Smooth muscle cell (in vitro differentiated cells): ENCODE results near the gene LRRC4B. TPM values are rescaled to one million over a fixed set of nuclear protein-coding genes. Genes with fewer than 3 reads are reported as not detected.

Experiments used
- DNase-seq: peaks from one replicate; lab custom pipeline; 2025; ENCODE audit not compliant: unreplicated experiment; lab: John Stamatoyannopoulos, UW
- H2AFZ ChIP-seq: fragments of 200-600 bp; sonication (generic); 2 replicates; pipeline ENCODE4 v1.6.0; 2016; ENCODE audit warnings: antibody characterized with exemption, low read depth, mild to moderate bottlenecking
- H3F3A ChIP-seq: fragments of 200-600 bp; sonication (generic); 2 replicates; pipeline ENCODE4 v1.6.0; 2017; ENCODE audit warnings: antibody characterized with exemption, low read depth
- H3K27ac ChIP-seq: fragments of 200-600 bp; sonication (generic); 2 replicates; pipeline ENCODE4 v1.5.1; 2016; ENCODE audit warnings: low read depth, mild to moderate bottlenecking
- H3K27me3 ChIP-seq: fragments of 200-600 bp; sonication (generic); 2 replicates; pipeline ENCODE4 v1.6.1; 2016; ENCODE audit warnings: low read depth, mild to moderate bottlenecking
- H3K36me3 ChIP-seq: fragments of 200-600 bp; sonication (generic); 2 replicates; pipeline ENCODE4 v1.5.1; 2016; ENCODE audit warnings: low read depth
- H3K4me1 ChIP-seq: fragments of 200-600 bp; sonication (generic); 2 replicates; pipeline ENCODE4 v1.5.1; 2016; ENCODE audit warnings: low read depth
- H3K4me2 ChIP-seq: fragments of 200-600 bp; sonication (generic); 2 replicates; pipeline ENCODE4 v1.6.0; 2016; ENCODE audit warnings: mild to moderate bottlenecking
- H3K4me3 ChIP-seq: fragments of 200-600 bp; sonication (generic); 2 replicates; pipeline ENCODE4 v1.5.1; 2016; ENCODE audit warnings: mild to moderate bottlenecking
- H3K79me2 ChIP-seq: fragments of 200-600 bp; sonication (generic); 2 replicates; pipeline ENCODE4 v1.6.0; 2016; ENCODE audit warnings: low read depth, mild to moderate bottlenecking
- H3K9ac ChIP-seq: fragments of 200-600 bp; sonication (generic); 2 replicates; pipeline ENCODE4 v1.6.0; 2016; ENCODE audit warnings: low read depth
- H3K9me3 ChIP-seq: fragments of 200-600 bp; sonication (generic); replicated peaks from 2 replicates; pipeline ENCODE4 v1.5.1; 2016; ENCODE audit warnings: low read depth
- H4K20me1 ChIP-seq: fragments of 200-600 bp; sonication (generic); 2 replicates; pipeline ENCODE4 v1.6.0; 2016; ENCODE audit warnings: low read depth
- WGBS: methylation state at CpG from one replicate; pipeline ENCODE4 v1.1.7; 2016; ENCODE audit warnings: low lambda C conversion rate; 5-methylcytosine and 5-hydroxymethylcytosine counted together
- polyA plus RNA-seq: library from polyadenylated mRNA; unstranded; fragments of >200 nt; fragmentation: Nextera tagmentation; extraction: Ambion mirVana; gene quantifications from 2 replicates; pipeline ENCODE4 v1.2.1, GENCODE V29; 2016
- total RNA-seq: library from RNA; depleted of rRNA; stranded (reverse); fragments of >200 nt; gene quantifications from 2 replicates; pipeline ENCODE4 v1.2.3, GENCODE V29; 2014
- TF ChIP-seq, protein P1 (sequence below): fragments of 200-600 bp; sonication (generic); IDR thresholded peaks from 2 replicates; pipeline ENCODE4 v1.5.1; 2017; ENCODE audit warnings: borderline replicate concordance, mild to moderate bottlenecking, antibody characterized with exemption; ENCODE audit not compliant: insufficient read depth, poor library complexity, severe bottlenecking

Gene LRRC4B
- total and polyA plus RNA-seq, 2 experiments from 2014 or later, result 1.7 to 8.6 TPM

DNA sequence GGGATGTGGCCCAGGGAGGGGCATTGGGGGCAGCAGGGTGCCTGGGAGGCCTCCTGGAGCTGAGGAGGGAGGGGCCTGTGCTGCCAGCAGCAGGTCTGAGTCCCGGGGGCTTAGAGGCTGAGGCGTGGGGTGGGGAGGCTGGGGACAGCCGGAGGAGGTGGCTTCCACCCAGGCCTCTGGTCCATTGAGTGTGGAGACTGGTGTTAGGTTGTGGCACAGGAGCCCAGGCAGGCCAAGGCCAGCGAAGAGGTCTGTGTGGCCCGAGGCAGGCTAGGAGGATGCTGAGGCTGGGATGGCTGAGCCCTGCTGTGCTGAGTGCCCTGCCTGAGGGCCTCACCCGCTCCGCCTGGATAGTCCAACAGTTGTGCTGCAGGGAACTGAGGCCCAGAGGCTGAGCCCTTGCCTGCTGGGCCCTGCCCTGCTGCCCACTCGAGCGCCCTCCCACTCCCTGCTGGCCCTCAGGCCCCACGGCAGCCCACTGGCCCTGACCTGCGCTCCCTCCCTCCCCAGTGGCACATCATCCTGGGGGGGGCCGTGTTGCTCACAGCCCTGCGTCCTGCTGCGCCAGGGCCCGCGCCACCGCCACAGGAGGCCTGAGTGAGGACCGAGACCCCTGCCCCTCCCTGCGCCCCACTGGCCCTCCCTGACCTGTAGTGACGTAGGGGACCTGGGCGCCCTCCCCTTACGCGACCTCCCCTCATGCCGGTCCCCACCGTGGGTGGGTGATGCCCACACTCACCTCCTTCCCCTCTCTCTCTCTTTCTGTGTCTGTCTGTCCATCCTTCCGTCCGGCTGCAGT is 86.7 kb downstream of the LRRC4B start:
- WGBS, result 98% methylated on average over 12 of the region's 27 CpGs

DNA sequence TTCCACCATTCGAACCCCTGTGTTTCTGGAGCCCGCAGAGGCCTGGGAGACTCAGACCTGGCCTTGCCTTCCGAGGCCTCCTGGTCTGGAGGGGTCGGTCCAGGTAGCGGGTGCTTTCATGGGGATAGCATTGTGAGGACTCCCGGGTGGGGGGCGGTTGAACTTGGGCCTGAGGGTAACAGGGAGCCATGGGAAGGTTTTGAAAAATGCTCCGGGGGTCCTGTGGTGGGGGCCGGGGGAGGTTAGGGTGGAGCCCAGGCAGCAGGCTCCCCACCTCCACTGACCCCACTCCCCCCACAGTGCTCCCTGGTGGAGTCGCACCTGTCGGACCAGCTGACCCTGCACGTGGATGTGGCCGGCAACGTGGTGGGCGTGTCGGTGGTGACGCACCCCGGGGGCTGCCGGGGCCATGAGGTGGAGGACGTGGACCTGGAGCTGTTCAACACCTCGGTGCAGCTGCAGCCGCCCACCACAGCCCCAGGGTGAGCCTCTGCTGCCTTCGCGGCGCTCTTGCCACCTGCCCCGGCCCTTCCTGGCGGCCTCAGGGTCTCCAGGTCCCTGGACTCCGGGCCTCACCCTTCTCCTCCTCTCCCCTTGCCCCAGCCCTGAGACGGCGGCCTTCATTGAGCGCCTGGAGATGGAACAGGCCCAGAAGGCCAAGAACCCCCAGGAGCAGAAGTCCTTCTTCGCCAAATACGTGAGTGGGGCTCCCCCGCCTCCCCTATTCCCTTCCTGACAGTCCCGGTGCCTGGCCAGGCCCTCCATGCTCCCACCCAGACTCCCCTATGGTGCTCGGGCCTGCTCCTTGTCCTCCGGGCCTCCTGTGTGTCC is 87.7 kb downstream of the LRRC4B start:
- 99% methylated on average over 31 of the region's 37 CpGs for WGBS
- no peak for DNase-seq
- no peak overlapping the region for H3K4me2 ChIP-seq
- no peaks in the 10 kb centered on the region for H3K27me3 ChIP-seq
- H3K4me3 ChIP-seq, result no peak overlapping the region
- H3F3A ChIP-seq, result peaks cover 6% of the 10 kb centered on the region
- H3K36me3 ChIP-seq, result no peaks in the 10 kb centered on the region
- TF ChIP-seq, protein P1, sequence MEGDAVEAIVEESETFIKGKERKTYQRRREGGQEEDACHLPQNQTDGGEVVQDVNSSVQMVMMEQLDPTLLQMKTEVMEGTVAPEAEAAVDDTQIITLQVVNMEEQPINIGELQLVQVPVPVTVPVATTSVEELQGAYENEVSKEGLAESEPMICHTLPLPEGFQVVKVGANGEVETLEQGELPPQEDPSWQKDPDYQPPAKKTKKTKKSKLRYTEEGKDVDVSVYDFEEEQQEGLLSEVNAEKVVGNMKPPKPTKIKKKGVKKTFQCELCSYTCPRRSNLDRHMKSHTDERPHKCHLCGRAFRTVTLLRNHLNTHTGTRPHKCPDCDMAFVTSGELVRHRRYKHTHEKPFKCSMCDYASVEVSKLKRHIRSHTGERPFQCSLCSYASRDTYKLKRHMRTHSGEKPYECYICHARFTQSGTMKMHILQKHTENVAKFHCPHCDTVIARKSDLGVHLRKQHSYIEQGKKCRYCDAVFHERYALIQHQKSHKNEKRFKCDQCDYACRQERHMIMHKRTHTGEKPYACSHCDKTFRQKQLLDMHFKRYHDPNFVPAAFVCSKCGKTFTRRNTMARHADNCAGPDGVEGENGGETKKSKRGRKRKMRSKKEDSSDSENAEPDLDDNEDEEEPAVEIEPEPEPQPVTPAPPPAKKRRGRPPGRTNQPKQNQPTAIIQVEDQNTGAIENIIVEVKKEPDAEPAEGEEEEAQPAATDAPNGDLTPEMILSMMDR, result no peak
- no peak overlapping the region for H3K9ac ChIP-seq
- H3K9me3 ChIP-seq, result no peaks in the 10 kb centered on the region
- peaks cover 7% of the 10 kb centered on the region for H3K4me1 ChIP-seq
- peaks cover 24% of the 10 kb centered on the region for H4K20me1 ChIP-seq
- H2AFZ ChIP-seq, result no peak overlapping the region
- no peak overlapping the region for H3K27ac ChIP-seq
- H3K79me2 ChIP-seq, result peaks cover 16% of the 10 kb centered on the region

More for the DNA sequence above, 86.7 kb downstream of the LRRC4B start:
- H3K4me2 ChIP-seq, result no peak overlapping the region
- H3K9me3 ChIP-seq, result no peaks in the 10 kb centered on the region
- peaks cover 7% of the 10 kb centered on the region for H3K4me1 ChIP-seq
- no peaks in the 10 kb centered on the region for H3K27me3 ChIP-seq
- peaks cover 16% of the 10 kb centered on the region for H3K79me2 ChIP-seq
- peaks cover 6% of the 10 kb centered on the region for H3F3A ChIP-seq
- H3K9ac ChIP-seq, result no peak overlapping the region
- no peak overlapping the region for H3K27ac ChIP-seq
- TF ChIP-seq, protein P1, result no peak
- H3K36me3 ChIP-seq, result no peaks in the 10 kb centered on the region
- peaks cover 24% of the 10 kb centered on the region for H4K20me1 ChIP-seq
- no peak overlapping the region for H3K4me3 ChIP-seq
- no peak overlapping the region for H2AFZ ChIP-seq
- DNase-seq, result no peak

DNA sequence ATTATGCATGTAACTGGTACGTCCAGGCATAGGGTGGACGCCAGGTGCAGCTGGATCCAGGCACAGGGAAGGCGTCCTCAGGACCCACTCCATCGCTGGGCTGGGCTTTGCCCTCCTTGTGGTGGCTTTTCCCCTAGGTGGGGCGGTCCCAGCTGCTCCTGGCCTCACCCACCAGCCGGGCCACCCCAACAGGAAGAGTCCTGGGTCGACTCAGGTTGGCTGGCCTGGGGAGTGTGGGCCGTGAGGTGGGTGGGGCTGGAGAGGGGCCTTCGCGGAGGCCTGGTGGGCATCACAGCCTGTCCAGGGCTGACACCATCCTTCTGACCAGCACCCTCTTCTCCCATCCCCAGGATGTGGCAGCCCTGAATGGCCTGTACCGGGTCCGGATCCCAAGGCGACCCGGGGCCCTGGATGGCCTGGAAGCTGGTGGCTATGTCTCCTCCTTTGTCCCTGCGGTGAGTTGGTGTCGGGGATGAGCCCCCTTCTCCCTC is 88.4 kb downstream of the LRRC4B start:
- no peak overlapping the region for H3K9ac ChIP-seq
- no peak overlapping the region for H3K4me2 ChIP-seq
- no peak overlapping the region for H3K4me3 ChIP-seq
- H3K9me3 ChIP-seq, result no peaks in the 10 kb centered on the region
- H3K27me3 ChIP-seq, result no peaks in the 10 kb centered on the region
- no peak for DNase-seq
- H3K27ac ChIP-seq, result no peak overlapping the region
- no peaks in the 10 kb centered on the region for H3K36me3 ChIP-seq
- peaks cover 24% of the 10 kb centered on the region for H4K20me1 ChIP-seq
- H3K4me1 ChIP-seq, result peaks cover 7% of the 10 kb centered on the region
- H3K79me2 ChIP-seq, result peaks cover 16% of the 10 kb centered on the region
- no peak overlapping the region for H2AFZ ChIP-seq
- TF ChIP-seq, protein P1, result no peak
- H3F3A ChIP-seq, result peaks cover 6% of the 10 kb centered on the region
- 97% methylated on average over 13 of the region's 16 CpGs for WGBS
